GM23338 (cell line): Measurements from ENCODE around the gene PPL. TPM values are rescaled to one million over a fixed set of nuclear protein-coding genes. Genes with fewer than 3 reads are reported as not detected.
"Not testable (repeated sequence)": the region's sequence is repeated elsewhere in the genome, so short reads cannot be mapped to it uniquely, and the experiment has no call there.

Experiments used
- ATAC-seq: fragments of 200-7000 bp; cut with Tn5 transposase; 3 replicates; pipeline ENCODE4 v1.9.1; 2020
- DNase-seq: peaks from one replicate; pipeline ENCODE4 v3.0.0-alpha.2; 2015; ENCODE audit warnings: low spot score
- H2AFZ ChIP-seq: fragments of 200-600 bp; sonication (generic); 2 replicates; pipeline ENCODE4 v1.8.0; 2016; ENCODE audit warnings: antibody characterized with exemption, mild to moderate bottlenecking, moderate library complexity
- H3F3A ChIP-seq: fragments of 200-600 bp; sonication (generic); replicated peaks from 2 replicates; pipeline ENCODE4 v1.8.0; 2017; ENCODE audit warnings: antibody characterized with exemption, mixed run types, low read depth
- H3K27ac ChIP-seq: fragments of 200-600 bp; sonication (generic); 2 replicates; pipeline ENCODE4 v1.6.1; 2016; ENCODE audit warnings: low read depth
- H3K27me3 ChIP-seq: fragments of 200-600 bp; sonication (generic); 2 replicates; pipeline ENCODE4 v1.8.0; 2016; ENCODE audit warnings: mild to moderate bottlenecking, mixed run types, moderate library complexity; ENCODE audit not compliant: insufficient read depth
- H3K36me3 ChIP-seq: fragments of 200-600 bp; sonication (generic); 2 replicates; pipeline ENCODE4 v1.8.0; 2016; ENCODE audit warnings: mild to moderate bottlenecking; ENCODE audit not compliant: insufficient read depth
- H3K4me1 ChIP-seq: fragments of 200-600 bp; sonication (generic); 2 replicates; pipeline ENCODE4 v1.8.0; 2016; ENCODE audit warnings: mild to moderate bottlenecking, moderate library complexity; ENCODE audit not compliant: insufficient read depth
- H3K4me2 ChIP-seq: fragments of 200-600 bp; sonication (generic); 2 replicates; pipeline ENCODE4 v1.7.1; 2017; ENCODE audit warnings: mixed run types
- H3K4me3 ChIP-seq: fragments of 200-600 bp; sonication (generic); 2 replicates; pipeline ENCODE4 v1.6.1; 2016; ENCODE audit warnings: mixed run types
- H3K79me2 ChIP-seq: fragments of 200-600 bp; sonication (generic); replicated peaks from 2 replicates; pipeline ENCODE4 v1.8.0; 2017; ENCODE audit warnings: mild to moderate bottlenecking; ENCODE audit not compliant: insufficient read depth
- H3K9me2 ChIP-seq: fragments of 200-600 bp; sonication (generic); 2 replicates; pipeline ENCODE4 v1.8.0; 2017; ENCODE audit not compliant: insufficient read depth
- H4K20me1 ChIP-seq: fragments of 200-600 bp; sonication (generic); replicated peaks from 2 replicates; pipeline ENCODE4 v1.8.0; 2017; ENCODE audit warnings: mild to moderate bottlenecking; ENCODE audit not compliant: insufficient read depth
- H3K27ac Mint-ChIP-seq: 2 replicates; pipeline ENCODE4 v1.8.0; 2020; ENCODE audit warnings: inconsistent platforms, mild to moderate bottlenecking, moderate library complexity, mixed read lengths
- H3K27me3 Mint-ChIP-seq: 3 replicates; pipeline ENCODE4 v1.8.0; 2022; ENCODE audit warnings: low read depth, mild to moderate bottlenecking, moderate library complexity, mixed read lengths, inconsistent platforms; ENCODE audit not compliant: insufficient read depth, poor library complexity
- H3K36me3 Mint-ChIP-seq: 3 replicates; pipeline ENCODE4 v1.8.0; 2021; ENCODE audit warnings: low read depth, mild to moderate bottlenecking, inconsistent platforms, moderate library complexity, mixed read lengths
- H3K4me1 Mint-ChIP-seq: 3 replicates; pipeline ENCODE4 v1.8.0; 2020; ENCODE audit warnings: mild to moderate bottlenecking, inconsistent platforms, mixed read lengths
- H3K4me3 Mint-ChIP-seq: 3 replicates; pipeline ENCODE4 v1.8.0; 2021; ENCODE audit warnings: moderate library complexity, mild to moderate bottlenecking, inconsistent platforms, mixed read lengths
- H3K9me3 Mint-ChIP-seq: 3 replicates; pipeline ENCODE4 v1.8.0; 2020; ENCODE audit warnings: moderate library complexity, mild to moderate bottlenecking, inconsistent platforms, mixed read lengths
- CREB1 ChIP-seq: fragments of 250-450 bp; sonication (Bioruptor Pico); IDR thresholded peaks from 2 replicates; pipeline ENCODE4 v1.5.0; 2020; ENCODE audit warnings: low read depth, mild to moderate bottlenecking, moderate library complexity
- CTCF ChIP-seq, 2 experiments: fragments of 200-600 bp in 1 of 2; sonication (generic) in 1 of 2; conservative IDR thresholded peaks; 2 replicates each; pipeline versions ENCODE4 v1.5.1 to v1.6.1; 2016 to 2017; ENCODE audit warnings: antibody characterized with exemption in 2 of 2, low read depth in 2 of 2, mild to moderate bottlenecking in 2 of 2, moderate library complexity in 1 of 2
- ETS1 ChIP-seq: IDR thresholded peaks from 2 replicates; pipeline ENCODE4 v1.6.1; 2016; ENCODE audit warnings: antibody characterized with exemption
- EZH2 ChIP-seq: fragments of 200-600 bp; sonication (generic); IDR thresholded peaks from one replicate; pipeline ENCODE4 v1.8.0; 2017; ENCODE audit warnings: antibody characterized with exemption, mild to moderate bottlenecking, low read depth; ENCODE audit not compliant: unreplicated experiment
- EZH2phosphoT487 ChIP-seq: fragments of 200-600 bp; sonication (generic); IDR thresholded peaks from one replicate; pipeline ENCODE4 v1.8.1; 2018; ENCODE audit warnings: antibody characterized with exemption; ENCODE audit not compliant: unreplicated experiment
- JUNB ChIP-seq: IDR thresholded peaks from one replicate; pipeline ENCODE4 v1.6.1; 2016; ENCODE audit warnings: antibody characterized with exemption; ENCODE audit not compliant: unreplicated experiment
- NANOG ChIP-seq: IDR thresholded peaks from 2 replicates; pipeline ENCODE4 v1.6.1; 2016; ENCODE audit warnings: antibody characterized with exemption, borderline replicate concordance
- POLR2AphosphoS5 ChIP-seq: IDR thresholded peaks from 2 replicates; pipeline ENCODE4 v1.6.1; 2016; ENCODE audit warnings: antibody characterized with exemption, low read depth
- REST ChIP-seq: IDR thresholded peaks from one replicate; pipeline ENCODE4 v1.6.1; 2018; ENCODE audit warnings: antibody characterized with exemption; ENCODE audit not compliant: unreplicated experiment
- ZNF331 ChIP-seq: fragments of 250-450 bp; sonication (Bioruptor Pico); IDR thresholded peaks from 2 replicates; pipeline ENCODE4 v1.5.0; 2020; ENCODE audit warnings: low read depth, mild to moderate bottlenecking, moderate library complexity
- polyA plus RNA-seq: library from polyadenylated mRNA; unstranded; fragments of >200 nt; fragmentation: Nextera tagmentation; extraction: Ambion mirVana; gene quantifications from 2 replicates; pipeline ENCODE4 v1.2.1, GENCODE V29; 2016
- total RNA-seq: library from RNA; depleted of rRNA; stranded (reverse); fragments of >200 nt; shearing (Covaris generic); gene quantifications from 2 replicates; pipeline ENCODE4 v1.2.3, GENCODE V29; 2014

Gene PPL
- total and polyA plus RNA-seq, 2 experiments from 2014 or later = 10.6 to 31.7 TPM

GRCh38 chr16:4954714-4955113, 17.8 kb upstream of the PPL start (continued):
- TF ChIP-seq REST = no peak
- no peak for TF ChIP-seq JUNB
- TF ChIP-seq POLR2AphosphoS5 = no peak
- no peak for TF ChIP-seq EZH2phosphoT487
- no peak for TF ChIP-seq EZH2
- TF ChIP-seq CREB1 (CRISPR knock-in tag) = no peak
- no peak for TF ChIP-seq ZNF331
- no peak for TF ChIP-seq ETS1
- TF ChIP-seq CTCF (conservative IDR thresholded peaks at IDR 0.05; ENCODE audit: low read depth in 2 of 2) = no peak
- TF ChIP-seq NANOG = no peak

GRCh38 chr16:4951583-4951982, 14.6 kb upstream of the PPL start:
- Mint-ChIP-seq H3K27me3 (peaks cover 18% of the 10 kb centered on the region), H3K4me1 (peaks cover 20% of the 10 kb centered on the region)
- Histone ChIP-seq H3K4me1 (peaks cover 15% of the 10 kb centered on the region), H3F3A (peaks cover 12% of the 10 kb centered on the region)
- H3K4me2 ChIP-seq, H3K79me2 ChIP-seq, H3K27me3 ChIP-seq, H3K36me3 ChIP-seq, H3K4me3 ChIP-seq, H3K9me2 ChIP-seq, H3K9me3 Mint-ChIP-seq, DNase-seq, H3K27ac Mint-ChIP-seq, H2AFZ ChIP-seq, ATAC-seq, H3K36me3 Mint-ChIP-seq, H3K27ac ChIP-seq, H3K4me3 Mint-ChIP-seq, H4K20me1 ChIP-seq: not testable (repeated sequence)
